ENCODE results near the gene RAPH1.

Gene RAPH1

GRCh38 chr2:203400805-203401585, 134.1 kb downstream of the RAPH1 start:
- no peak overlapping the region for H3K9ac ChIP-seq (ENCODE audit: low read length)
- no CpG with 5 or more reads among the region's 2 CpGs for WGBS (ENCODE audit: extremely low coverage, insufficient coverage, low lambda C conversion rate)
- H3K79me1 ChIP-seq (ENCODE audit: low read length): no peaks in the 10 kb centered on the region
- no peak overlapping the region for H3K23ac ChIP-seq (ENCODE audit: low read length)
- H2BK120ac ChIP-seq (ENCODE audit: low read depth, low read length): no peak overlapping the region
- no peaks in the 10 kb centered on the region for H3K79me2 ChIP-seq (ENCODE audit: control insufficient read depth, insufficient read depth, low read length)
- no peaks in the 10 kb centered on the region for H3K4me1 ChIP-seq (ENCODE audit: control insufficient read depth, low read depth, low read length)
- DNase-seq: no peak
- H3K27me3 ChIP-seq (ENCODE audit: insufficient read depth, low read length, poor library complexity): no peaks in the 10 kb centered on the region
- H3K56ac ChIP-seq (ENCODE audit: low read length): no peak overlapping the region
- no peak overlapping the region for H3K4me3 ChIP-seq (ENCODE audit: low read length)
- no peak overlapping the region for H3K4me2 ChIP-seq (ENCODE audit: low read length)
- H3K4ac ChIP-seq (ENCODE audit: low read depth, low read length): no peak overlapping the region
- H3K18ac ChIP-seq (ENCODE audit: low read length): no peak overlapping the region
- H3K27ac ChIP-seq (ENCODE audit: low read depth, low read length): no peak overlapping the region
- no peak overlapping the region for H2AK5ac ChIP-seq (ENCODE audit: low read length)
- no peak overlapping the region for H2BK15ac ChIP-seq (replicated peaks; ENCODE audit: low read depth)
- no peak overlapping the region for H4K5ac ChIP-seq (ENCODE audit: low read length)
- H2BK5ac ChIP-seq (ENCODE audit: low read length): no peak overlapping the region
- peaks cover 2% of the 10 kb centered on the region for H3K36me3 ChIP-seq (ENCODE audit: control insufficient read depth, insufficient read depth, low read length)
- no peak overlapping the region for H4K8ac ChIP-seq (ENCODE audit: low read depth, low read length)

- Histone ChIP-seq H3K56ac (ENCODE audit: low read length) (no peak overlapping the region), H3K18ac (ENCODE audit: low read length) (no peak overlapping the region), H3K23ac (ENCODE audit: low read length) (no peak overlapping the region), H2BK15ac (replicated peaks; ENCODE audit: low read depth) (no peak overlapping the region), H4K8ac (ENCODE audit: low read depth, low read length) (no peak overlapping the region), H3K79me1 (ENCODE audit: low read length) (no peaks in the 10 kb centered on the region), H3K27me3 (ENCODE audit: insufficient read depth, low read length, poor library complexity) (no peaks in the 10 kb centered on the region), H3K9ac (ENCODE audit: low read length) (no peak overlapping the region), H3K36me3 (ENCODE audit: control insufficient read depth, insufficient read depth, low read length) (peaks cover 1% of the 10 kb centered on the region), H3K4ac (ENCODE audit: low read depth, low read length) (no peak overlapping the region), H3K4me2 (ENCODE audit: low read length) (no peak overlapping the region), H3K4me1 (ENCODE audit: control insufficient read depth, low read depth, low read length) (no peaks in the 10 kb centered on the region), H2BK120ac (ENCODE audit: low read depth, low read length) (no peak overlapping the region), H3K79me2 (ENCODE audit: control insufficient read depth, insufficient read depth, low read length) (no peaks in the 10 kb centered on the region), H3K27ac (ENCODE audit: low read depth, low read length) (no peak overlapping the region), H2AK5ac (ENCODE audit: low read length) (no peak overlapping the region), H2BK5ac (ENCODE audit: low read length) (no peak overlapping the region), H4K5ac (ENCODE audit: low read length) (no peak overlapping the region), H3K4me3 (ENCODE audit: low read length) (no peak overlapping the region)
- DNase-seq: no peak
- no CpG with 5 or more reads among the region's 1 CpG for WGBS (ENCODE audit: extremely low coverage, insufficient coverage, low lambda C conversion rate)
Observed at GRCh38 chr2:203399031-203399430, 136.1 kb downstream of the RAPH1 start.

- Histone ChIP-seq H3K23ac (ENCODE audit: low read length) (no peak overlapping the region), H3K79me1 (ENCODE audit: low read length) (no peaks in the 10 kb centered on the region), H3K4me2 (ENCODE audit: low read length) (no peak overlapping the region), H4K8ac (ENCODE audit: low read depth, low read length) (no peak overlapping the region), H3K4me1 (ENCODE audit: control insufficient read depth, low read depth, low read length) (no peaks in the 10 kb centered on the region), H3K18ac (ENCODE audit: low read length) (no peak overlapping the region), H3K9ac (ENCODE audit: low read length) (no peak overlapping the region), H3K4ac (ENCODE audit: low read depth, low read length) (no peak overlapping the region), H3K4me3 (ENCODE audit: low read length) (no peak overlapping the region), H3K36me3 (ENCODE audit: control insufficient read depth, insufficient read depth, low read length) (peaks cover 1% of the 10 kb centered on the region), H4K5ac (ENCODE audit: low read length) (no peak overlapping the region), H2AK5ac (ENCODE audit: low read length) (no peak overlapping the region), H2BK5ac (ENCODE audit: low read length) (no peak overlapping the region), H2BK15ac (replicated peaks; ENCODE audit: low read depth) (no peak overlapping the region), H2BK120ac (ENCODE audit: low read depth, low read length) (no peak overlapping the region), H3K27ac (ENCODE audit: low read depth, low read length) (no peak overlapping the region), H3K56ac (ENCODE audit: low read length) (no peak overlapping the region), H3K27me3 (ENCODE audit: insufficient read depth, low read length, poor library complexity) (no peaks in the 10 kb centered on the region), H3K79me2 (ENCODE audit: control insufficient read depth, insufficient read depth, low read length) (no peaks in the 10 kb centered on the region)
- DNase-seq: peak; percentile 97
- no CpG with 5 or more reads among the region's 1 CpG for WGBS (ENCODE audit: extremely low coverage, insufficient coverage, low lambda C conversion rate)
Observed at GRCh38 chr2:203396667-203397066, 138.4 kb downstream of the RAPH1 start.

GRCh38 chr2:203395858-203396257, 139.2 kb downstream of the RAPH1 start:
- Histone ChIP-seq H3K9ac (ENCODE audit: low read length) (no peak overlapping the region), H4K8ac (ENCODE audit: low read depth, low read length) (no peak overlapping the region), H3K18ac (ENCODE audit: low read length) (no peak overlapping the region), H4K5ac (ENCODE audit: low read length) (no peak overlapping the region), H2AK5ac (ENCODE audit: low read length) (no peak overlapping the region), H3K4me2 (ENCODE audit: low read length) (no peak overlapping the region), H2BK120ac (ENCODE audit: low read depth, low read length) (no peak overlapping the region), H3K27me3 (ENCODE audit: insufficient read depth, low read length, poor library complexity) (no peaks in the 10 kb centered on the region), H3K4me3 (ENCODE audit: low read length) (no peak overlapping the region), H3K56ac (ENCODE audit: low read length) (no peak overlapping the region), H3K27ac (ENCODE audit: low read depth, low read length) (no peak overlapping the region), H3K36me3 (ENCODE audit: control insufficient read depth, insufficient read depth, low read length) (peaks cover 1% of the 10 kb centered on the region), H2BK15ac (replicated peaks; ENCODE audit: low read depth) (no peak overlapping the region), H3K4ac (ENCODE audit: low read depth, low read length) (no peak overlapping the region), H3K4me1 (ENCODE audit: control insufficient read depth, low read depth, low read length) (no peaks in the 10 kb centered on the region), H2BK5ac (ENCODE audit: low read length) (no peak overlapping the region), H3K23ac (ENCODE audit: low read length) (no peak overlapping the region), H3K79me1 (ENCODE audit: low read length) (no peaks in the 10 kb centered on the region), H3K79me2 (ENCODE audit: control insufficient read depth, insufficient read depth, low read length) (no peaks in the 10 kb centered on the region)
- no peak for DNase-seq
- no CpG with 5 or more reads among the region's 2 CpGs for WGBS (ENCODE audit: extremely low coverage, insufficient coverage, low lambda C conversion rate)

GRCh38 chr2:203394519-203395227, 140.4 kb downstream of the RAPH1 start:
- Histone ChIP-seq H2BK120ac (ENCODE audit: low read depth, low read length) (no peak overlapping the region), H3K18ac (ENCODE audit: low read length) (no peak overlapping the region), H4K8ac (ENCODE audit: low read depth, low read length) (no peak overlapping the region), H3K4me3 (ENCODE audit: low read length) (no peak overlapping the region), H2BK15ac (replicated peaks; ENCODE audit: low read depth) (no peak overlapping the region), H3K36me3 (ENCODE audit: control insufficient read depth, insufficient read depth, low read length) (peaks cover 1% of the 10 kb centered on the region), H3K4ac (ENCODE audit: low read depth, low read length) (no peak overlapping the region), H3K79me2 (ENCODE audit: control insufficient read depth, insufficient read depth, low read length) (no peaks in the 10 kb centered on the region), H4K5ac (ENCODE audit: low read length) (no peak overlapping the region), H3K27ac (ENCODE audit: low read depth, low read length) (no peak overlapping the region), H3K27me3 (ENCODE audit: insufficient read depth, low read length, poor library complexity) (no peaks in the 10 kb centered on the region), H3K23ac (ENCODE audit: low read length) (no peak overlapping the region), H3K56ac (ENCODE audit: low read length) (no peak overlapping the region), H3K79me1 (ENCODE audit: low read length) (no peaks in the 10 kb centered on the region), H3K9ac (ENCODE audit: low read length) (no peak overlapping the region), H3K4me1 (ENCODE audit: control insufficient read depth, low read depth, low read length) (no peaks in the 10 kb centered on the region), H2BK5ac (ENCODE audit: low read length) (no peak overlapping the region), H3K4me2 (ENCODE audit: low read length) (no peak overlapping the region), H2AK5ac (ENCODE audit: low read length) (no peak overlapping the region)
- no CpG with 5 or more reads among the region's 9 CpGs for WGBS (ENCODE audit: extremely low coverage, insufficient coverage, low lambda C conversion rate)
- DNase-seq: peak; percentile 51

Measured in mesendoderm (in vitro differentiated cells).